HG03039 (cell line): Measurements from ENCODE around the gene SNRK.
A peak's percentile ranks its signal among the peaks of the same experiment; 100 is the strongest.

Experiments
- ATAC-seq: cut with Tn5 transposase; IDR thresholded peaks from one replicate; pipeline ENCODE4 v1.9.1; 2021; ENCODE audit warnings: mild to moderate bottlenecking, moderate library complexity; ENCODE audit not compliant: unreplicated experiment

SNRK gene

GRCh38 chr3:43286115-43286840 lies at the start of gene SNRK:
Gene SNRK, plus strand, starts transcription at chr3:43286540. Its CDS starts 16,664 bp downstream, at chr3:43303204.
- peak; percentile 84 for ATAC-seq

GRCh38 chr3:43238801-43239200 lies 47.5 kb upstream of the SNRK start:
- ATAC-seq = no peak

GRCh38 chr3:43239755-43240154 lies 46.6 kb upstream of the SNRK start:
- ATAC-seq = no peak

GRCh38 chr3:43243590-43244587 lies 42.5 kb upstream of the SNRK start:
- no peak for ATAC-seq

- ATAC-seq = no peak
Observed at GRCh38 chr3:43244694-43245093, 41.6 kb upstream of the SNRK start.

GRCh38 chr3:43246976-43247375 lies 39.4 kb upstream of the SNRK start:
- ATAC-seq = no peak

GRCh38 chr3:43247561-43248184 lies 38.7 kb upstream of the SNRK start:
- ATAC-seq = no peak

- ATAC-seq = no peak
Observed at GRCh38 chr3:43248185-43248583, 38.2 kb upstream of the SNRK start.

- ATAC-seq = no peak
Observed at GRCh38 chr3:43248973-43249372, 37.4 kb upstream of the SNRK start.

- ATAC-seq = no peak
Observed at GRCh38 chr3:43249405-43249804, 36.9 kb upstream of the SNRK start.

GRCh38 chr3:43253294-43253693 lies 33.0 kb upstream of the SNRK start:
- ATAC-seq = no peak

- no peak for ATAC-seq
Observed at GRCh38 chr3:43254125-43254524, 32.2 kb upstream of the SNRK start.

- ATAC-seq = no peak
Observed at GRCh38 chr3:43255662-43256061, 30.7 kb upstream of the SNRK start.

GRCh38 chr3:43256714-43257461 lies 29.5 kb upstream of the SNRK start:
- ATAC-seq = no peak

GRCh38 chr3:43257850-43258249 lies 28.5 kb upstream of the SNRK start:
- ATAC-seq = no peak

GRCh38 chr3:43259626-43260025 lies 26.7 kb upstream of the SNRK start:
- no peak for ATAC-seq

- ATAC-seq = no peak
Observed at GRCh38 chr3:43260412-43260811, 25.9 kb upstream of the SNRK start.

- ATAC-seq = no peak
Observed at GRCh38 chr3:43262194-43262593, 24.1 kb upstream of the SNRK start.

- ATAC-seq = no peak
Observed at GRCh38 chr3:43266451-43266850, 19.9 kb upstream of the SNRK start.

- ATAC-seq = no peak
Observed at GRCh38 chr3:43266995-43267394, 19.3 kb upstream of the SNRK start.

- ATAC-seq = no peak
Observed at GRCh38 chr3:43268636-43269035, 17.7 kb upstream of the SNRK start.
